A549 treated with DMSO at 1 μM for 4 hours (cell line): ENCODE measurements around the gene ARMH3. TPM values are rescaled to one million over a fixed set of nuclear protein-coding genes. Genes with fewer than 3 reads are reported as not detected.

Experiments used
- total RNA-seq: library from RNA; stranded (reverse); fragments of 200-300 nt; extraction: Qiagen RNA extraction; gene quantifications from 5 replicates; pipeline ENCODE4 v1.2.3, GENCODE V29; 2022; ENCODE audit warnings: low read depth

Gene ARMH3, protein sequence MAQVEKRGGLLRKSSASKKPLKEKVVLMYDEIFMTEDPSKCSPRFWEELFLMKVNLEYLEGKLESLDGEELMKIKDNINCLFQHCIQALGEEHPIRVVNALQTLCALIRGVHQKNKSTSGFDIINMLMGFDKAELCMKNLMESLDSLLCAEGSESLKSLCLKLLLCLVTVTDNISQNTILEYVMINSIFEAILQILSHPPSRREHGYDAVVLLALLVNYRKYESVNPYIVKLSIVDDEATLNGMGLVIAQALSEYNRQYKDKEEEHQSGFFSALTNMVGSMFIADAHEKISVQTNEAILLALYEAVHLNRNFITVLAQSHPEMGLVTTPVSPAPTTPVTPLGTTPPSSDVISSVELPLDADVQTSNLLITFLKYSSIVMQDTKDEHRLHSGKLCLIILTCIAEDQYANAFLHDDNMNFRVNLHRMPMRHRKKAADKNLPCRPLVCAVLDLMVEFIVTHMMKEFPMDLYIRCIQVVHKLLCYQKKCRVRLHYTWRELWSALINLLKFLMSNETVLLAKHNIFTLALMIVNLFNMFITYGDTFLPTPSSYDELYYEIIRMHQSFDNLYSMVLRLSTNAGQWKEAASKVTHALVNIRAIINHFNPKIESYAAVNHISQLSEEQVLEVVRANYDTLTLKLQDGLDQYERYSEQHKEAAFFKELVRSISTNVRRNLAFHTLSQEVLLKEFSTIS
- total RNA-seq = 11.9 to 12.7 TPM (median 12.6 TPM) in 5 replicates

DNA sequence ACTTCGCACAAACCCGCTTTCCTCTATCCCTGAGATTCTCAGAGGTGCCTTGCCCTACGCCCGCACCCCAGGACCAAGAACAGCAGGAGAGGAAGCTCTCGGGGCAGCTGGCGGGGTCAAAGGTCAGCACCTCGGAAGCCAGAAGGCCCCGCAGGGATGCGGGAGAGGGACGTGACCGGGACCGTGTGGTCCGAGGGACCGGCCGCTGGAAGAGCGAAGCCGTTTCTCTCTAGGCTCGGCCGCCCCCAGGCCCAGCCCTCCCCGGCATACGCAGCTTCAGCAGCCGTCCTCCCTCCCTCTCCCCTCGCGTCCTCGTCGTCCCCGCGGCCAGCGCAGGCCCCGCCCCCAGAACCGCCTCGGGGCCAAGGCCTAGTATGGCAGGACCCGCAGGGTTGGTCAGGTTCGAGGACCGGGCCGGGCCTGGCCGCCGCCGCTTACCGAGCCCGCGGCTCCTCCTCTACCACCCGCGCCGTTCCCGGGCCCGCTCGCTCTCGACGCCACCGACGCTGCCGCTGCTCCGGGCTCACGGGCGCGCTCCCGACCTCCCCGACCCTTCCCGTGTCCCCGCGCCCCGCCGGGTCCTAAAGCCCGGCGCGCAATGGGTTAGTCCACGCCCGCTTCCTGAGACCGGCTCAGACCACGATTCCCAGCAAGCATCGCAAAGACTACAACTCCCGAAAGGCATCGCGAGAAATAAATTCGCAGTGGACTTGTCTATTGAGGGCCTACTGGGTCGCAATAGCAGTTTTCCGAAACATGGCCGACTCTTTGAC lies at the start of gene ARMH3:
TSS of gene ARMH3 (minus strand) at position 527 of the 773 bp plus-strand sequence. CDS start 16,059 bp downstream, outside the sequence.

DNA sequence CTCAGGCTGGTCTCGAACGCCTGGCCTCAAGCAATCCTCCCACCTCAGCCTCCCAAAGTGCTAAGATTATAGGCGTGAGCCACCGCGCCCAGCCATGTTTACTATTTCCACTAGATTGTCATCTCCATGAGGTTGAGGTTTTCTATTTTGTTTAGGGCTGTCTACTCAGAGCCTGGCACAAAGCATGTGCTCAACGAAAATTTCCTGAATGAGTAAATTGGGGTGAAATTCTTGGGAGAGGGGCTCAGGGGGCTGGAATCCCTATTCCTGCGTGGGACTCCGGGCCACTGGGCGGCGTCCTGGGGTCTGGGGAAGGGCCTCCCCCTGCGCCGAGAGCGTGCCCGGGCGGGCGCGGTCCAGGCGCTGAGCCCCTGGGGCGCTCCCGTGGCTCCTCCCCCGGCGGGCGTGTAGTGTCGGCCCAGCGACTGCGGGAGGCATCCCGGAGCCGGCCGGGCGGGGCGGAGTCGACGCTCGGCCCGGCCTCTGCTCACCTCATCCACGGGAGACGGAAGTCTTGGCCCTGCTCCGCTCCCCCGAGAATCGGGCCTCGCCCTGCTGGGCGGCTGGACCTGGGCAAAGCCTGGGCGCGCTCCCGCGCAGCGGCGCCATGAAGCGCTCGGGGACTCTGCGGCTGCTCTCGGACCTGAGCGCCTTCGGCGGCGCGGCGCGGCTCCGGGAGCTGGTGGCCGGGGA lies 9.0 kb upstream of the ARMH3 start, which contains the start of gene HPS6:
TSS of gene HPS6 (plus strand) at position 482 of the 693 bp plus-strand sequence. CDS start at position 608, 126 bp downstream.

DNA sequence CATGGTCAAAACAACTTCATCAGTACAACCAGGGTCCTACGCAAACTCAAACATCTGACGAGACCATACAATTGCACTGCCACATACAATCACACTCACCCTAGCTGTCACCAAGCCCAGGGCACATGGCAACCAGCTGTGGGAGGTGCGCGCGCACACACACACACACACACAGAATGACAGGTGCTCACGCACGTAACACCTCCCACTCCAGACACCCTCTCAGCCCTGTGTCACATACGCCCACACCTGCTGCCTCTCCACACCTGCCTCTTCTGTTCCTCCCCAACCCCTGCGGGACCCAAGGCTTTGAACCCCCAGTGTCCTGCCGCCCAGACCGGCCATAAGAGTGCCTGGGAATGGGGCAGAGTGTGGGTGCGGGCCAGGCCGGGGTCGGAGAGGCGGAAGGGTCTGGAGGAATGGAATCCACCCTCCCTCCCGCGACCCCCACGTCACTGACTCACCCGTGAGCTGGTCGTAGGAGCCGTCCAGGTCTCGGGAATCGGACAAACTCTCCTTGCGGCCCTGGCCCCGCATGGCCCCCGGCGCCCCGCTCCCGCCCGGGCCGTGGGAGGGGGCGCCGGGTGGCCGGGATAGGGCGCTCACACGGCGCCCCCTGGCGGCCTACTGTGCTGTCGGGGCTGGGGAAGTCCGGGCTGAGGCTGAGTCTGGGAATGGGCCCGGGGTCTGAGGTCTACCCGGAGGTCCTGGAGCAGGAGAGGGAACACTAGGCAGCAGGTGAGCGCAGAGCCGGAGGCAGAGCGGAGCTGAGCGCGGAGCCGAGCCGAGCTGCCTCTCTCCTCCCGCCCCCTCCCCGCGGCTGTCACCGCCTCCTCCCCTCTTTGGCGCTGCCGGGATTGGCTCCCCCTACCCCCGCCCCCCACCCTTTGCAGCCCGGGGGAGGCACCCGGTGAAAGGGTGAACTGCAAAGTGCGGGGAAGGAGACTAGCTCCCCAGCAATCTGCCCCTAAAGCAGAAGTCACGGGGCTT lies 212.6 kb downstream of the ARMH3 start, which contains the start of gene KCNIP2:
TSS of gene KCNIP2 (minus strand) at position 769 of the 990 bp plus-strand sequence. CDS start at position 537, 232 bp downstream.

DNA sequence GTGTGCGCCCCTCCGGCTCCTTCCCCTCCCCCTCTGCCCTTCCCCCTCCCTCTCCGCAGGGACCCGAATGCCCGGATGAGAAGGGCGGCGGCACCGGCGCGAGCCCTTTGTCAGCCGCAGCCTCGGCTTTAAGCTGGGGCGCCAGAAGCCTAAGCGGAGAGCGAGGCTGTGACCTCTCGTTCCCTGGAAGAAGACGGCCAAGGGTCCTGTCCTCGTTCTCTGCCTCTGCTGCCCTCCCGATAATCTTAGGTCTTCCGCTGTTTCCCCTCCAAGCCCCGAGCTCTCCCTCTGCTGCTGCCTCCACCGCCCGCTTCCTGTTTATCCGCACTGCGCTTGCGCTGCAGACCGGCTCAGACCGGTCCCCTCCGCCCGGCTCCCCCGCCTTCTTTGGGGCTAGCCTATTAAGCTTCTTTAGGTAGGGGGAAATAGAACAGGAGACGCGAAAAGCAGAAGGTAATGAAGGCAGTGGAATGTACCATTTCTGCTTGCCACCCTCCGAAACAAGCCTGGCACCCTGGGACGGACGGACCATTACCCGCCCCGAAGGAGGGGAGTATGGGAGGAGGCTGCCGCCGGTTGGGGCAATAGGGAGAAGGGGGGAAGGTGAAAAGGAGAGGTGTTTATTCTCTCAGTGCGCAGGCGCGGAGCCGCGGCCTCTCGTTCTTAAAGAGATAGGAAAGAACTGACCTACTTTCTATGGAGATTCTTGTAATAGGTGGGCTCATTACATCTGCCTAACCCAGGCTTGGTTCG lies 237.7 kb downstream of the ARMH3 start, which contains the start of gene OGA:
TSS of gene OGA (minus strand) at position 326 of the 753 bp plus-strand sequence. CDS start 422 bp downstream, outside the sequence.

Other genes with a start within 250 kb of the ARMH3 start
- gene OGA, start 237.7 kb downstream of the ARMH3 start, total RNA-seq = 65.6 to 77.3 TPM (median 66.6 TPM) in 5 replicates
- 0.69 to 1.2 TPM (median 0.89 TPM) in 5 replicates for gene KCNIP2, start 212.4 kb downstream of the ARMH3 start, total RNA-seq
- 28.9 to 36.0 TPM (median 34.4 TPM) in 5 replicates for gene HPS6, start 9.2 kb upstream of the ARMH3 start, total RNA-seq
- gene LDB1, start 64.2 kb upstream of the ARMH3 start, total RNA-seq = 32.9 to 44.4 TPM (median 40.0 TPM) in 5 replicates
- gene PPRC1, start 76.9 kb upstream of the ARMH3 start, total RNA-seq = 54.6 to 69.2 TPM (median 61.3 TPM) in 5 replicates
- gene NOLC1, start 96.2 kb upstream of the ARMH3 start, total RNA-seq = 198 to 200 TPM (median 200 TPM) in 5 replicates
- gene ELOVL3, start 170.1 kb upstream of the ARMH3 start, total RNA-seq = 0.22 to 0.39 TPM (median 0.23 TPM) in 5 replicates
- 0.25 to 0.37 TPM (median 0.30 TPM) in 4 of 5 replicates, not detected in the other for gene PITX3, start 185.3 kb upstream of the ARMH3 start, total RNA-seq
- 20.4 to 29.7 TPM (median 27.3 TPM) in 5 replicates for gene GBF1, start 189.4 kb upstream of the ARMH3 start, total RNA-seq